MCF 10A (cell line): Measurements from ENCODE around the gene ACOT11. TPM values are rescaled to one million over a fixed set of nuclear protein-coding genes. Genes with fewer than 3 reads are reported as not detected.
"Not testable (repeated sequence)": the region's sequence is repeated elsewhere in the genome, so short reads cannot be mapped to it uniquely, and the experiment has no call there.

Experiments
- BruUV-seq: library from RNA; stranded (reverse); fragments of 400-500 nt; replicated peaks from 2 replicates; lab custom pipeline; 2021; lab: Mats Ljungman, UMichigan
- CTCF ChIA-PET: fragments of 300-600 bp; sonication (Branson Sonifier 250); formaldehyde crosslinking; extraction: SDS; loops from one replicate; lab custom pipeline; 2021; ENCODE audit warnings: antibody characterized with exemption, inconsistent platforms; lab: Yijun Ruan, JAX
- POLR2A ChIA-PET: fragments of 300-600, 350-650 bp; sonication (Branson Sonifier 250); formaldehyde crosslinking; extraction: SDS; loops from one replicate; lab custom pipeline; 2020; ENCODE audit warnings: antibody characterized with exemption, inconsistent platforms; lab: Yijun Ruan, JAX
- DNase-seq: peaks from one replicate; pipeline ENCODE4 v3.0.0-alpha.2; 2018; ENCODE audit not compliant: unreplicated experiment
- H3K27ac Mint-ChIP-seq: one replicate; pipeline ENCODE4 v1.8.0; 2022; ENCODE audit warnings: mild to moderate bottlenecking, low read depth, mixed read lengths; ENCODE audit not compliant: unreplicated experiment
- H3K27me3 Mint-ChIP-seq: one replicate; pipeline ENCODE4 v1.8.0; 2022; ENCODE audit warnings: mixed read lengths; ENCODE audit not compliant: insufficient read depth, unreplicated experiment
- H3K36me3 Mint-ChIP-seq: one replicate; pipeline ENCODE4 v1.8.0; 2022; ENCODE audit warnings: mild to moderate bottlenecking, moderate library complexity, mixed read lengths; ENCODE audit not compliant: insufficient read depth, unreplicated experiment
- H3K4me1 Mint-ChIP-seq: one replicate; pipeline ENCODE4 v1.8.0; 2022; ENCODE audit warnings: mixed read lengths; ENCODE audit not compliant: insufficient read depth, unreplicated experiment
- H3K4me3 Mint-ChIP-seq: one replicate; pipeline ENCODE4 v1.8.0; 2022; ENCODE audit warnings: mild to moderate bottlenecking, moderate library complexity, mixed read lengths; ENCODE audit not compliant: unreplicated experiment
- H3K9me3 Mint-ChIP-seq: one replicate; pipeline ENCODE4 v1.8.0; 2022; ENCODE audit warnings: mixed read lengths; ENCODE audit not compliant: unreplicated experiment
- CTCF ChIP-seq: fragments of 200-600 bp; IDR thresholded peaks from one replicate; pipeline ENCODE4 v1.8.0; 2022; ENCODE audit warnings: antibody characterized with exemption, mild to moderate bottlenecking; ENCODE audit not compliant: unreplicated experiment
- intact Hi-C: fragments of 100-400 bp; cut with micrococcal nuclease; formaldehyde crosslinking; loops from 2 replicates; pipeline ENCODE4 v1.14.1; 2022
- total RNA-seq: library from RNA; stranded (reverse); gene quantifications from 2 replicates; pipeline ENCODE4 v1.2.3, GENCODE V29; 2022

Gene ACOT11
- total RNA-seq, 1 experiment from 2014 or later: 5.3 TPM

GRCh38 chr1:54624466-54625464 is 76.7 kb downstream of the ACOT11 start:
- CTCF ChIA-PET: interaction anchor here (0.7 kb wide), 1 partner anchor 112 kb away, joined by 3 read pairs; no protein-coding TSS in a partner anchor
- no peaks in the 10 kb centered on the region for H3K27me3 Mint-ChIP-seq
- intact Hi-C loops: no loop called here
- TF ChIP-seq CTCF: no peak
- POLR2A ChIA-PET: interaction anchor here (0.7 kb wide), 1 partner anchor 90 kb away, joined by 3 read pairs; no protein-coding TSS in a partner anchor
- no TSS peak for BruUV-seq
- peaks cover 5% of the 10 kb centered on the region for H3K4me1 Mint-ChIP-seq
- DNase-seq: no peak
- H3K9me3 Mint-ChIP-seq: no peaks in the 10 kb centered on the region
- no peak overlapping the region for H3K27ac Mint-ChIP-seq
- no peak overlapping the region for H3K4me3 Mint-ChIP-seq
- peaks cover 11% of the 10 kb centered on the region for H3K36me3 Mint-ChIP-seq

- no TSS peak for BruUV-seq
- Mint-ChIP-seq H3K4me3 (no peak overlapping the region), H3K9me3 (no peaks in the 10 kb centered on the region), H3K27me3 (peaks cover 18% of the 10 kb centered on the region), H3K4me1 (peaks cover 5% of the 10 kb centered on the region), H3K36me3 (peaks cover 11% of the 10 kb centered on the region), H3K27ac (no peak overlapping the region)
- CTCF ChIA-PET: no interaction called here
- TF ChIP-seq CTCF: no peak
- intact Hi-C loops: no loop called here
- POLR2A ChIA-PET: no interaction called here
- DNase-seq: no peak
Measured at GRCh38 chr1:54627196-54627595, 79.2 kb downstream of the ACOT11 start.

GRCh38 chr1:54635804-54636203 is 87.8 kb downstream of the ACOT11 start:
- intact Hi-C loops, DNase-seq, H3K9me3 Mint-ChIP-seq, H3K4me1 Mint-ChIP-seq, H3K27ac Mint-ChIP-seq, BruUV-seq, POLR2A ChIA-PET, H3K36me3 Mint-ChIP-seq, H3K4me3 Mint-ChIP-seq: not testable (repeated sequence)
- H3K27me3 Mint-ChIP-seq: peaks cover 20% of the 10 kb centered on the region
- CTCF ChIA-PET: interaction anchor here (1.1 kb wide), 1 partner anchor 165 kb away, joined by 4 read pairs; the partner anchor contains the start of gene TTC22

GRCh38 chr1:54636461-54637446 is 88.7 kb downstream of the ACOT11 start:
- POLR2A ChIA-PET: not testable (repeated sequence)
- peaks cover 11% of the 10 kb centered on the region for H3K27me3 Mint-ChIP-seq

More at GRCh38 chr1:54636461-54637446, 88.7 kb downstream of the ACOT11 start:
- intact Hi-C loops, H3K9me3 Mint-ChIP-seq, DNase-seq, CTCF ChIA-PET, H3K4me1 Mint-ChIP-seq, BruUV-seq, H3K36me3 Mint-ChIP-seq, H3K27ac Mint-ChIP-seq, H3K4me3 Mint-ChIP-seq: not testable (repeated sequence)
